HG03439 (cell line): Measurements from ENCODE around the gene PTPRT.

Source experiments
- ATAC-seq: cut with Tn5 transposase; IDR thresholded peaks from one replicate; pipeline ENCODE4 v1.9.1; 2021; ENCODE audit warnings: mild to moderate bottlenecking, moderate library complexity; ENCODE audit not compliant: unreplicated experiment

Gene PTPRT

GRCh38 chr20:42341654-42342053, 848.1 kb downstream of the PTPRT start:
- no peak for ATAC-seq

- ATAC-seq, result no peak
Observed at GRCh38 chr20:42340368-42340767, 849.3 kb downstream of the PTPRT start.

GRCh38 chr20:42338294-42339201, 851.2 kb downstream of the PTPRT start:
- ATAC-seq, result no peak

- no peak for ATAC-seq
Observed at GRCh38 chr20:42336576-42336975, 853.1 kb downstream of the PTPRT start.

GRCh38 chr20:42319252-42320013, 870.3 kb downstream of the PTPRT start:
- ATAC-seq, result no peak

GRCh38 chr20:42313704-42314103, 876.0 kb downstream of the PTPRT start:
- ATAC-seq, result no peak

GRCh38 chr20:42309050-42309449, 880.7 kb downstream of the PTPRT start:
- no peak for ATAC-seq

GRCh38 chr20:42308171-42308570, 881.5 kb downstream of the PTPRT start:
- no peak for ATAC-seq

- no peak for ATAC-seq
Observed at GRCh38 chr20:42295592-42295991, 894.1 kb downstream of the PTPRT start.

GRCh38 chr20:42294976-42295375, 894.7 kb downstream of the PTPRT start:
- ATAC-seq, result no peak

- ATAC-seq, result no peak
Observed at GRCh38 chr20:42281801-42282200, 907.9 kb downstream of the PTPRT start.

GRCh38 chr20:42276718-42277602, 912.7 kb downstream of the PTPRT start:
- ATAC-seq, result no peak

GRCh38 chr20:42274986-42275385, 914.7 kb downstream of the PTPRT start:
- no peak for ATAC-seq

GRCh38 chr20:42272516-42272915, 917.2 kb downstream of the PTPRT start:
- ATAC-seq, result no peak

GRCh38 chr20:42270539-42270938, 919.2 kb downstream of the PTPRT start:
- no peak for ATAC-seq

GRCh38 chr20:42267793-42268384, 921.8 kb downstream of the PTPRT start:
- no peak for ATAC-seq

GRCh38 chr20:42261766-42262270, 927.9 kb downstream of the PTPRT start:
- no peak for ATAC-seq

GRCh38 chr20:42260184-42260583, 929.5 kb downstream of the PTPRT start:
- no peak for ATAC-seq

GRCh38 chr20:42259389-42259788, 930.3 kb downstream of the PTPRT start:
- ATAC-seq, result no peak

GRCh38 chr20:42258564-42259302, 931.0 kb downstream of the PTPRT start:
- ATAC-seq, result no peak
